Measurements from ENCODE around the gene NAA10. TPM values are rescaled to one million over a fixed set of nuclear protein-coding genes. Genes with fewer than 3 reads are reported as not detected.

NAA10 gene
- total RNA-seq, 2 experiments from 2014 or later = 63.1 to 63.7 TPM

GRCh38 chrX:153965406-153965805 is 30.6 kb upstream of the NAA10 start:
- no peak for DNase-seq

GRCh38 chrX:153964105-153964504 is 29.3 kb upstream of the NAA10 start:
- peaks cover 29% of the 10 kb centered on the region for H3K4me1 Mint-ChIP-seq
- H3K4me3 Mint-ChIP-seq = no peak overlapping the region
- ChIA-PET POLR2A (interaction anchor here (1.1 kb wide), 1 partner anchor 33 kb away, joined by 3 read pairs; no protein-coding TSS in a partner anchor), CTCF (no interaction called here)
- no peak overlapping the region for H3K27ac Mint-ChIP-seq
- no peaks in the 10 kb centered on the region for H3K9me3 Mint-ChIP-seq
- H3K27me3 Mint-ChIP-seq = no peaks in the 10 kb centered on the region
- H3K36me3 Mint-ChIP-seq (ENCODE audit: low read depth) = peaks cover 49% of the 10 kb centered on the region
- no peak for DNase-seq

More at GRCh38 chrX:153965406-153965805, 30.6 kb upstream of the NAA10 start:
- CTCF ChIA-PET = interaction anchor here (1.2 to 2.4 kb wide), 2 partner anchors 41 to 48 kb away, joined by 3 to 9 read pairs; no protein-coding TSS in a partner anchor
- no peaks in the 10 kb centered on the region for H3K27me3 Mint-ChIP-seq
- H3K4me1 Mint-ChIP-seq = peaks cover 29% of the 10 kb centered on the region
- H3K27ac Mint-ChIP-seq = peak overlapping the region; percentile 52
- peaks cover 47% of the 10 kb centered on the region for H3K36me3 Mint-ChIP-seq (ENCODE audit: low read depth)
- H3K4me3 Mint-ChIP-seq = no peak overlapping the region
- POLR2A ChIA-PET = interaction anchor here (10.4 kb wide), 1 partner anchor 39 kb away, joined by 201 read pairs; the partner anchor contains the start of gene ARHGAP4
- H3K9me3 Mint-ChIP-seq = no peaks in the 10 kb centered on the region

- peaks cover 29% of the 10 kb centered on the region for H3K4me1 Mint-ChIP-seq
- H3K9me3 Mint-ChIP-seq = no peaks in the 10 kb centered on the region
- CTCF ChIA-PET = no interaction called here
- no peak for DNase-seq
- POLR2A ChIA-PET = interaction anchor here (1.1 kb wide), 1 partner anchor 32 kb away, joined by 3 read pairs; no protein-coding TSS in a partner anchor
- no peak overlapping the region for H3K4me3 Mint-ChIP-seq
- H3K36me3 Mint-ChIP-seq (ENCODE audit: low read depth) = peaks cover 43% of the 10 kb centered on the region
- no peaks in the 10 kb centered on the region for H3K27me3 Mint-ChIP-seq
- H3K27ac Mint-ChIP-seq = no peak overlapping the region
Observed at GRCh38 chrX:153963546-153963945, 28.7 kb upstream of the NAA10 start.

GRCh38 chrX:153961292-153961691 is 26.5 kb upstream of the NAA10 start:
- Mint-ChIP-seq H3K27me3 (no peaks in the 10 kb centered on the region), H3K4me1 (peaks cover 10% of the 10 kb centered on the region), H3K27ac (no peak overlapping the region), H3K9me3 (no peaks in the 10 kb centered on the region), H3K4me3 (no peak overlapping the region), H3K36me3 (ENCODE audit: low read depth) (peaks cover 37% of the 10 kb centered on the region)
- ChIA-PET POLR2A (interaction anchor here (0.8 to 3.9 kb wide), 4 partner anchors 10 to 37 kb away, joined by 3 to 13 read pairs (median 4); partner anchors contain the start of gene HCFC1), CTCF (interaction anchor here (1.1 to 1.6 kb wide), 2 partner anchors 13 to 52 kb away, joined by 3 to 4 read pairs; no protein-coding TSS in a partner anchor)
- DNase-seq = no peak

- no peak overlapping the region for H3K27ac Mint-ChIP-seq
- H3K36me3 Mint-ChIP-seq (ENCODE audit: low read depth) = peaks cover 40% of the 10 kb centered on the region
- H3K4me3 Mint-ChIP-seq = no peak overlapping the region
- POLR2A ChIA-PET = interaction anchor here (3.9 kb wide), 1 partner anchor 10 kb away, joined by 13 read pairs; the partner anchor contains the start of gene HCFC1
- CTCF ChIA-PET = interaction anchor here (1.1 to 1.6 kb wide), 2 partner anchors 13 to 53 kb away, joined by 3 to 4 read pairs; no protein-coding TSS in a partner anchor
- H3K9me3 Mint-ChIP-seq = no peaks in the 10 kb centered on the region
- H3K27me3 Mint-ChIP-seq = no peaks in the 10 kb centered on the region
- peaks cover 6% of the 10 kb centered on the region for H3K4me1 Mint-ChIP-seq
- no peak for DNase-seq
Observed at GRCh38 chrX:153960786-153961185, 25.9 kb upstream of the NAA10 start.

GRCh38 chrX:153960077-153960476 is 25.2 kb upstream of the NAA10 start:
- no peak overlapping the region for H3K4me3 Mint-ChIP-seq
- H3K9me3 Mint-ChIP-seq = no peaks in the 10 kb centered on the region
- H3K36me3 Mint-ChIP-seq (ENCODE audit: low read depth) = peaks cover 46% of the 10 kb centered on the region
- H3K27ac Mint-ChIP-seq = no peak overlapping the region
- ChIA-PET CTCF (interaction anchor here (1.6 kb wide), 1 partner anchor 53 kb away, joined by 3 read pairs; no protein-coding TSS in a partner anchor), POLR2A (interaction anchor here (3.9 kb wide), 1 partner anchor 11 kb away, joined by 13 read pairs; the partner anchor contains the start of gene HCFC1)
- H3K27me3 Mint-ChIP-seq = no peaks in the 10 kb centered on the region
- peaks cover 2% of the 10 kb centered on the region for H3K4me1 Mint-ChIP-seq
- DNase-seq = no peak

GRCh38 chrX:153959649-153960048 is 24.8 kb upstream of the NAA10 start:
- Mint-ChIP-seq H3K27ac (no peak overlapping the region), H3K9me3 (no peaks in the 10 kb centered on the region), H3K4me1 (peaks cover 2% of the 10 kb centered on the region), H3K4me3 (no peak overlapping the region), H3K36me3 (ENCODE audit: low read depth) (peaks cover 49% of the 10 kb centered on the region), H3K27me3 (no peaks in the 10 kb centered on the region)
- no peak for DNase-seq
- ChIA-PET POLR2A (interaction anchor here (3.9 kb wide), 1 partner anchor 11 kb away, joined by 13 read pairs; the partner anchor contains the start of gene HCFC1), CTCF (interaction anchor here (1.6 kb wide), 1 partner anchor 54 kb away, joined by 3 read pairs; no protein-coding TSS in a partner anchor)

GRCh38 chrX:153958605-153959004 is 23.8 kb upstream of the NAA10 start:
- Mint-ChIP-seq H3K27ac (no peak overlapping the region), H3K4me1 (peaks cover 3% of the 10 kb centered on the region), H3K4me3 (no peak overlapping the region), H3K27me3 (no peaks in the 10 kb centered on the region), H3K36me3 (ENCODE audit: low read depth) (peaks cover 55% of the 10 kb centered on the region), H3K9me3 (no peaks in the 10 kb centered on the region)
- CTCF ChIA-PET = no interaction called here
- no peak for DNase-seq
- POLR2A ChIA-PET = interaction anchor here (1.0 kb wide), 1 partner anchor 12 kb away, joined by 3 read pairs; no protein-coding TSS in a partner anchor

GRCh38 chrX:153957224-153957623 is 22.4 kb upstream of the NAA10 start:
- CTCF ChIA-PET = no interaction called here
- peaks cover 56% of the 10 kb centered on the region for H3K36me3 Mint-ChIP-seq (ENCODE audit: low read depth)

GRCh38 chrX:153956044-153956907 is 21.4 kb upstream of the NAA10 start:
- ChIA-PET POLR2A (interaction anchor here (1.1 kb wide), 1 partner anchor 28 kb away, joined by 3 read pairs; no protein-coding TSS in a partner anchor), CTCF (no interaction called here)
- Mint-ChIP-seq H3K36me3 (ENCODE audit: low read depth) (peaks cover 55% of the 10 kb centered on the region), H3K4me1 (peaks cover 6% of the 10 kb centered on the region), H3K27ac (no peak overlapping the region), H3K9me3 (no peaks in the 10 kb centered on the region), H3K4me3 (no peak overlapping the region), H3K27me3 (no peaks in the 10 kb centered on the region)
- DNase-seq = no peak

More at GRCh38 chrX:153957224-153957623, 22.4 kb upstream of the NAA10 start:
- Mint-ChIP-seq H3K27me3 (no peaks in the 10 kb centered on the region), H3K4me3 (no peak overlapping the region), H3K9me3 (no peaks in the 10 kb centered on the region), H3K27ac (no peak overlapping the region), H3K4me1 (peaks cover 6% of the 10 kb centered on the region)
- no peak for DNase-seq
- POLR2A ChIA-PET = no interaction called here

- H3K4me1 Mint-ChIP-seq = peaks cover 10% of the 10 kb centered on the region
- H3K27me3 Mint-ChIP-seq = no peaks in the 10 kb centered on the region
- CTCF ChIA-PET = no interaction called here
- POLR2A ChIA-PET = no interaction called here
- peak overlapping the region; percentile 34 for H3K27ac Mint-ChIP-seq
- no peak for DNase-seq
- peaks cover 52% of the 10 kb centered on the region for H3K36me3 Mint-ChIP-seq (ENCODE audit: low read depth)
- no peaks in the 10 kb centered on the region for H3K9me3 Mint-ChIP-seq
- H3K4me3 Mint-ChIP-seq = no peak overlapping the region
Observed at GRCh38 chrX:153955228-153955732, 20.4 kb upstream of the NAA10 start.

- peaks cover 49% of the 10 kb centered on the region for H3K36me3 Mint-ChIP-seq (ENCODE audit: low read depth)
- H3K27me3 Mint-ChIP-seq = no peaks in the 10 kb centered on the region
- CTCF ChIA-PET = no interaction called here
- H3K4me1 Mint-ChIP-seq = peaks cover 10% of the 10 kb centered on the region
- no peak overlapping the region for H3K4me3 Mint-ChIP-seq
- no peak for DNase-seq
- H3K27ac Mint-ChIP-seq = no peak overlapping the region
- no peaks in the 10 kb centered on the region for H3K9me3 Mint-ChIP-seq
- POLR2A ChIA-PET = no interaction called here
Observed at GRCh38 chrX:153954558-153955227, 19.9 kb upstream of the NAA10 start.
